Right lobe of liver (tissue), 4 donors: Measurements from ENCODE around the gene USP51.

Experiments used
- CTCF ChIP-seq, 4 donors: fragments of 200-600 bp in 3 of 4; fragments of 450-650 bp in 1 of 4; IDR thresholded peaks; one replicate each; pipeline versions ENCODE4 v1.5.1 to v1.8.0; 2016 to 2022; ENCODE audit warnings: antibody characterized with exemption in 4 of 4, mild to moderate bottlenecking in 2 of 4
- POLR2A ChIP-seq: fragments of 450-650 bp; IDR thresholded peaks from one replicate; pipeline ENCODE4 v1.6.1; 2017; ENCODE audit warnings: antibody characterized with exemption, mild to moderate bottlenecking
- donor health status: DM: no; HTN: no; CAD: no.
- donor health status: DM: no; HTN: no; CAD: no.
- donor health status: DM: no; HTN: yes; CAD: no.

DNA sequence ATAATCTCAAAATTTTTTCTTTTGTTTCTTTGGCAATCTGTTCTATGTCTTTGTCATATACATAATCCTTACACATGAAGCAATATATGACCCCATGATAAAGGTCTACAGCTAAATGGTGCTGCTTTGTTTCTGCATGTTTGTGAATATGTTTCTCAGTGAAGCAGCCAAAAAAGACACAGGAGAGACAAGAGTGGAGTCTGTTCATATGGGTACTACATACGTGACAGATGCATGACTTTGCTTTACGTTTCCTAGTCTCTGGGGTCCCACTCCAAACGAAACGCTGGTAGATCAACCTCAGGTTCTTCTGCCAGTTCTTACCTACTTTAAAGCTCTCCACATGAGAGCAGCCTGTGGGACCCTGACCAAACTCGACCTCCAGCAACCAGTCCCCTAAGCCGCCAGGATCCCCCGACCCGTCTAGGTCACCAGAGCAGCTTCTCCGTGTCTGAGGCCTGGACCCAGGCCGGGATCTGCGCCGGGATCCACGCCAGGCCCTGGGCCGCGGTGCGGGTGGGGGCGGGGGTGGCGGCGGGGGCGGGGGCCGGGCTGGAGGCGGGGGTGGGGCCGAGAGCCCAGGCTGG is 1.5 kb downstream of the USP51 start:
- TF ChIP-seq CTCF (IDR thresholded peaks at IDR 0.05) (no peak), POLR2A (no peak)
